HUDEP-2 (cell line): ENCODE results near the gene TCAP.
"Not testable (repeated sequence)": the region's sequence is repeated elsewhere in the genome, so short reads cannot be mapped to it uniquely, and the experiment has no call there.

ENCODE experiments used
- DNase-seq, 76 experiments: peaks; one replicate each; lab custom pipeline; 2025; ENCODE audit not compliant: unreplicated experiment in 76 of 76; lab: John Stamatoyannopoulos, UW

Gene TCAP

GRCh38 chr17:39701784-39702422, 36.8 kb downstream of the TCAP start:
- DNase-seq, result no peak

GRCh38 chr17:39702901-39703893, 38.0 kb downstream of the TCAP start:
- no peak for DNase-seq

- no peak for DNase-seq
Observed at GRCh38 chr17:39703913-39704312, 38.8 kb downstream of the TCAP start.

GRCh38 chr17:39704821-39705551, 39.8 kb downstream of the TCAP start:
- no peak for DNase-seq

GRCh38 chr17:39705786-39706348, 40.7 kb downstream of the TCAP start:
- DNase-seq, result no peak

GRCh38 chr17:39706383-39706782, 41.2 kb downstream of the TCAP start:
- DNase-seq, result no peak

- DNase-seq, result no peak
Observed at GRCh38 chr17:39706921-39707337, 41.8 kb downstream of the TCAP start.

GRCh38 chr17:39709319-39709997, 44.3 kb downstream of the TCAP start:
- DNase-seq, result no peak

- DNase-seq, result no peak
Observed at GRCh38 chr17:39709998-39710964, 45.1 kb downstream of the TCAP start.

GRCh38 chr17:39711071-39711470, 45.9 kb downstream of the TCAP start:
- DNase-seq, result not testable (repeated sequence)

- DNase-seq, result no peak
Observed at GRCh38 chr17:39711851-39712250, 46.7 kb downstream of the TCAP start.

- DNase-seq, result no peak
Observed at GRCh38 chr17:39714234-39714633, 49.1 kb downstream of the TCAP start.

GRCh38 chr17:39715375-39716072, 50.4 kb downstream of the TCAP start:
- no peak for DNase-seq
